HG03571 (cell line): ENCODE results near the gene CCND1.

Experiments used
- ATAC-seq: cut with Tn5 transposase; IDR thresholded peaks from one replicate; pipeline ENCODE4 v1.9.1; 2021; ENCODE audit not compliant: unreplicated experiment

The CCND1 gene

GRCh38 chr11:69651834-69652620 is 11.1 kb downstream of the CCND1 start:
- no peak for ATAC-seq

DNA sequence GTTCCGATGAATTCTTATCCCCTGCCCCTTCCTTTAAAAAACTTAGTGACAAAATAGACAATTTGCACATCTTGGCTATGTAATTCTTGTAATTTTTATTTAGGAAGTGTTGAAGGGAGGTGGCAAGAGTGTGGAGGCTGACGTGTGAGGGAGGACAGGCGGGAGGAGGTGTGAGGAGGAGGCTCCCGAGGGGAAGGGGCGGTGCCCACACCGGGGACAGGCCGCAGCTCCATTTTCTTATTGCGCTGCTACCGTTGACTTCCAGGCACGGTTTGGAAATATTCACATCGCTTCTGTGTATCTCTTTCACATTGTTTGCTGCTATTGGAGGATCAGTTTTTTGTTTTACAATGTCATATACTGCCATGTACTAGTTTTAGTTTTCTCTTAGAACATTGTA is 12.0 kb downstream of the CCND1 start:
- ATAC-seq, result no peak

DNA sequence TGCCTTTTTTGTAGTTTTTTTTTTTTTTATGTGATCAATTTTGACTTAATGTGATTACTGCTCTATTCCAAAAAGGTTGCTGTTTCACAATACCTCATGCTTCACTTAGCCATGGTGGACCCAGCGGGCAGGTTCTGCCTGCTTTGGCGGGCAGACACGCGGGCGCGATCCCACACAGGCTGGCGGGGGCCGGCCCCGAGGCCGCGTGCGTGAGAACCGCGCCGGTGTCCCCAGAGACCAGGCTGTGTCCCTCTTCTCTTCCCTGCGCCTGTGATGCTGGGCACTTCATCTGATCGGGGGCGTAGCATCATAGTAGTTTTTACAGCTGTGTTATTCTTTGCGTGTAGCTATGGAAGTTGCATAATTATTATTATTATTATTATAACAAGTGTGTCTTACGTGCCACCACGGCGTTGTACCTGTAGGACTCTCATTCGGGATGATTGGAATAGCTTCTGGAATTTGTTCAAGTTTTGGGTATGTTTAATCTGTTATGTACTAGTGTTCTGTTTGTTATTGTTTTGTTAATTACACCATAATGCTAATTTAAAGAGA is 12.5 kb downstream of the CCND1 start:
- no peak for ATAC-seq

DNA sequence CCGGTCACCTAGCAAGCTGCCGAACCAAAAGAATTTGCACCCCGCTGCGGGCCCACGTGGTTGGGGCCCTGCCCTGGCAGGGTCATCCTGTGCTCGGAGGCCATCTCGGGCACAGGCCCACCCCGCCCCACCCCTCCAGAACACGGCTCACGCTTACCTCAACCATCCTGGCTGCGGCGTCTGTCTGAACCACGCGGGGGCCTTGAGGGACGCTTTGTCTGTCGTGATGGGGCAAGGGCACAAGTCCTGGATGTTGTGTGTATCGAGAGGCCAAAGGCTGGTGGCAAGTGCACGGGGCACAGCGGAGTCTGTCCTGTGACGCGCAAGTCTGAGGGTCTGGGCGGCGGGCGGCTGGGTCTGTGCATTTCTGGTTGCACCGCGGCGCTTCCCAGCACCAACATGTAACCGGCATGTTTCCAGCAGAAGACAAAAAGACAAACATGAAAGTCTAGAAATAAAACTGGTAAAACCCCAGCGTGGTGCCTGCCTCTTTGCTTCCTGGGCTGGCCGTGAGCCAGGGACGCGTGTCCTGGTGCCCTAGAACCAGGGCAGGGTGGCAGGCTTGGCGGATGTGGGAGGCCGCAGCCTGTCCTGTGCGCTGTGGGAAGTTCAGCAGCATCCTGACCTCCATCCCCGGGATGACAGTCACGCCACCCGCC is 13.2 kb downstream of the CCND1 start:
- no peak for ATAC-seq

DNA sequence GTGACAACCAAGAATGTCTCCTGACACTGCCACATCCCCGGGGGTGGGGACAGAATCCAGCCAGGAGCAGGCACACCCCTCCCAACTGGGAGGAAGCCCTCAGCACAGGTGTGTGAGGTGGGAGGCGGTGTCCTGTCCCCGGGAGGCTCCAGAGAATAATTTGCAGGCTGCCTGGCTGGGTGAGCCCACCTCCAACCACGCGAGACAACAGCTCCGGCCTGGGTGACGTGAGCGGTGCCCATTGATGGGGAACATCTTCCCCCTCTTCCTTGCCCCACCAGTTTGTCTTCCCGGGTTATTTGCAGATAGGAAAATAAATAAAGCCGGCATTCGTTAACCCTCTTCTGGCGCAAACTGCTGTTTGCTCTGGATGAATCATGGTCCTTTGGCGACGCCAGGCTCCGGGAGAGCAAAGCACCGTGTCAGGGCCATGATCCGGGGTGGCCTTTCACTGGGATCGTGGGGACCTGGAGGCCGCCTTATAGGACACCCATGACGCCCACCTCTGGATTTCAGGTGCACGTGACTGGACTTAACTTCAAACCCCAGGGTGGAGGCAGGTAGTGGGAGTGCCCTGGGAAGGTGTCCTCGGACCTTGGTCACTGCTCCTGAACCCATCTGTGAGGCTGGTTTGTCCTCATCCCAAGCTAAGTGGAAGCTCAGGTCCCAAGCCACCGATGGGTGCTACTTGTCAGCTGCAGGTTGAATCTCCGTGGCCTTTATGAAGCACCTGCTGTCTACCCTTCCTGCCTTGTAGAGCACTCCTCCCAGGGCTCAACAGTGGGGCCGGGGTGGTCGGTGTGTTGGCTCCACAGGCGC is 13.9 kb downstream of the CCND1 start:
- ATAC-seq, result no peak

DNA sequence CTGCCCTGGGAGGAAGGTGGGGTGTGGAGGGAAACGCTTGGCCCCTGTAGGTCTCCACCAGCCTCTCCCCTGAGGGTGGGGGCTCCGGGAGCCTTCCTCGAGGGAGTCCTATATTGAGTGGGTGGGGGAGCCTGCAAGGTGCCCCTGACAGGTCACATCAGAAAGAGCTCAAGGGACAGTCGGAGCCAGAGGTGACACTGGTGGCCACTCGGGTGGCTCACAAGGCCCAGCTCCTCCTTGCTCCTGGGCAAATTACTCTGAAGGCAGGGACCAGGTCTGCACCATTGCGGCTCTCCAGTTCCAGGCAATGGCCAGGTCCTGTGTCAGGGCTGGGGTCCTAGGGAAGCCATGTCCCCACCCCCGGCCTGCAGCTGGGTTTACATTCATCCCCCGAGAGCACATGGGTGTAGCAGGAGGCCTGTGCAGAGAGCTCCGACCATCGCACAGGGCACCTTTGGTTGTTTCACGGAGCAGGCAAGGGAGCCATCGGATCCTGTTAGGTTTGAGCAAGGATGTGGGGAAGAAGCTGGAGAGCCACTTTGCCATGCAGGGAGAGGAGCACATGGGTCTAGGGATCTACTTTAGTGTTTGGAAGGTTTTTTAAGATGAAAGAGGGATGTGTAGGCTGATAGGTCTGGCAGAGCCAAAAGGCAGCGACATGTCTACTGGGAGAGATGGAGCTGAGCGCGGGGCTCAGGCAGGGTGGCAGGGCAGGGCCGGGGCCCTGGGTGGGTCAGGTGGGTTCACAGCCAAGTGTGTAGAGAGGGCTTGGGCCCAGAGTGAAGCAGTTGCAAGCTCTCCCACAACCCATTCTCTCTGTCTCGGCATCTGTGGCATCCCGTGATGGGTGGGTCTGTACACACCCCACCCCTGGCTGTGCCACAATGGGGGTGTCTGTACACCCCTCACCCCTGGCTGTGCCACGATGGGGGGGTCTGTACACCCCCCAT is 14.8 kb downstream of the CCND1 start:
- ATAC-seq, result no peak

GRCh38 chr11:69656536-69657455 is 15.8 kb downstream of the CCND1 start:
- ATAC-seq, result no peak

DNA sequence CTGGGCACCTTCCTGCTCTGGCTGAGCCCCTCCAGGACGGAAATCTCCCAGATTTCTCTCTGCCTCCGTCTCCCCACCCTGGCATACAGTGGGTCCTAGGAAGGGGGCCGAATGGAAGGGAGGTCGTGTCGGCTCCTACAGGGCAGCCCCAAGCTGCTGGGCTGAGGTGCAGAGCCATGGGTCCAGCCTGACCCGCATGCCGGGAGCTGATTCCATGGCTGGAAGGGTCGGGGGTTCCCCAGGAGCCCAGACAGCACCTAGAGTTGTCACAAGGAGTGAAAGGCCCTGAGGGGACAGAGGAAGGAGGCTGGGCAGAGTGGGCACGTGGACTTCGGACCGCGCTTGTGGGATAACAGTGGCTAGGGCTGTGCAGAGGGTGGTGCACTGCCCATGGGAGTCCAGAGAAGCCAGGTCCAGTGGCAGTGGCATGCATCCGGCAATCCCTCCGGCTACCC is 16.5 kb downstream of the CCND1 start:
- no peak for ATAC-seq

- no peak for ATAC-seq
Measured at GRCh38 chr11:69657911-69658625, 17.1 kb downstream of the CCND1 start.

DNA sequence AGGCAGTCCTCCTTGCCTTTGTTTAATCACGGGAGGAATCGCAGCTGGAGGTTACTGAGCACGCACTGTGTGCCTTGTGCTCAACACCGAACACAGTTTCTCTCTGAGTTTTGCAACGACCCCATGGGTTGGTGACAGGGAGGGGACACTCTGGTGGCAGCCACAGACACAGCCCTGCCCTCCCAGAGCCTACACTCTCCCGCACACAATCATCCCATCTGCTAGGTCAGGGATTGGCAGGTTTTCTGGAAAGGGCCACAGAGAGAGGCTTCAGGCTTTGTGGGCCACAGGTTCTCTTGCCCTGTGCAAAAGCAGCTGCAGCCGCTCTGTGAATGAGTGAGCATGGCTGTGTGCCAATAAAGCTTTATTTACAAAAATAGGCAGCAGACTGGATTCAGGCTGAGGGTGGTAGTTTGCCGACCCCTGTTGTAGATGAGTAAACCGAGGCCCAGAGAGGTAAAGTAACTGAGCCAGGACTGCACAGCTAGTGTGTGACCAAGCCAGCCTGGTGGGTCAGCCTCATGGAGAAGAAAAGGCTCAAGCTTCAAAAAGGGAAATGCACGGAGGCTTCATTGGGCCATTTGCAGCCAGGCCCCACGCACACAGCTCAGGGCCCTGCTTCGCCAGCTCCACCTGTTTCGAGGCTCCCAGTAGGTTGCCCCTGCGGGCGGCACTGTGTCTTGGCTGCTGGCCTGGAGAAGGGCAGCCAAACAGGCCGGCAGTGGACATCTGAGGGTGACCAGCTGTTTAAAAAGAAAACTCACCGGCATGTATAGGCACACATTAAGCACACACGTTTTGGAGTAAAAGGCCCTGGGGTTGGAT is 17.9 kb downstream of the CCND1 start:
- no peak for ATAC-seq

DNA sequence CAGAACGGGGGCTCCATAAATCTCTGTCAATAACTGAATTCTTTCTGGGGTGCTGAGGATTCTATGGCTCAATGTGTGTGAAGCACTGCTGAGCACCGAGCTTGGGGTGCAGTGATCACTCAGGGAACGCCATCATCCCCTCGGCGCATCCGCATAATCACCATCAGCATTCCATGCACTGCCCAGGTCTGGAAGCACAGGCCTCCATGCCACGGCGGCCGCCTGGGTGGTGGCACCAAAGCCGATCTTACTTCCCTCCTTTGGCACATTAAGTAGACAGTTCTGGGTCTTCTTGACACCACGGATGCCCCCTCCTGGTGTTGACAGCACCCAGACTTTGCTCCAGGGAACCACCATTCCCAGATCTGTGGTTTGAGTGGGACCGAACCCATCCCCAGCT is 18.6 kb downstream of the CCND1 start:
- ATAC-seq, result no peak

DNA sequence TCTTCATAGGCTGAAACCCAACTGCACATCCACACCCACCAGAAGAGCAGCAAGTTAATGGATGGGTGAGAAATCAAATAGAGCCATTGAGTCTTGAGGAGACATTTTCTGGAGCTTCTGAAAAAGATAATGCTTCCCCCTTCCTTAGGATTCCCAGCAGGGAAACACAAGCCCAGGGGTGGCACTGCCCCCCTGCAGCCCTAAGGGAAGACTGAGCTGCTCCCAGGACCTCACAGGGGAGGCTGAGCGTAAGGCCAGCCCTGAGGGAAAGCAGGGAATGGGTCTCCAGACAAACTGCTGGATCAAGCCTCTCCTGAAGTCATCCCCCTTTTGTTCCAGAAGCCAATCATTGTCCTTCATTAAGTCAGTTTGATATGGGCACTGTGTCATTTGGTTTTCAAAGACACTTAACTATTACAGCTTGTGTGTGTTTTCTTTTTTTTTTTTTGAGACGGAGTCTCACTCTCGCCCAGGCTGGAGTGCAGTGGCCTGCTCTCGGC is 19.1 kb downstream of the CCND1 start:
- ATAC-seq, result no peak

- ATAC-seq, result no peak
Measured at GRCh38 chr11:69661413-69661715, 20.4 kb downstream of the CCND1 start.

DNA sequence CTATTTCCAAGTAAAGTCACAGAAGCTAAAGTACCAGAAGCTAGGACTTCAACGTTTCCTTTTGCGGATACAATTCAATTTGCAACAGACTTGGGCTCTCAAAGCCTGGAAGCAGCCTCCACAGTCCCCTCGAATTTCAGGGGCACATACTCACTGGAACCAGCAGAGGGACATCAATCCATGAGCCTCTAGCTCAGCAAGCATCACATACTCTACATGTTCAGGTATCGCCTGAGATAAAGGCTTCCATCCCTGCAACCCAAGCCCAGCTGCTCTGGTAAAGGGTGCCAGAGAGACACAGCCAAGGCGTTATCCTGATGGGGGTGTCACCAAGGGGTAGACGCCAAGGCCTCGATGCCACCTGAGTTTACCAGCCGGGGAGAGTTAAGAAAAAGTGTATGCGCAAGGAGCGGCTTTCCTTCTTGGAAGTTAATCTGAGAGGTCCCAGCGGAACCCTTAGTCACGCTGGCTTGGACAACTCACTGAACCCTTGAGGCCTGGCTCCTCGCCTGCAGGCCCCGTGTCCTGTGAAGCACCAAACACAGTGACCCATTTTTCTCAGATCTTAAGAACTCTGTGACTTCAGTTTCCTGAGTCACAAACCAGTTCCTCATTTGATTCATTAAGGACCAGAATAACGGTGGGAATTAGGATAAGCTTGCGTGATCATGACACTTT is 21.2 kb downstream of the CCND1 start:
- ATAC-seq, result no peak

DNA sequence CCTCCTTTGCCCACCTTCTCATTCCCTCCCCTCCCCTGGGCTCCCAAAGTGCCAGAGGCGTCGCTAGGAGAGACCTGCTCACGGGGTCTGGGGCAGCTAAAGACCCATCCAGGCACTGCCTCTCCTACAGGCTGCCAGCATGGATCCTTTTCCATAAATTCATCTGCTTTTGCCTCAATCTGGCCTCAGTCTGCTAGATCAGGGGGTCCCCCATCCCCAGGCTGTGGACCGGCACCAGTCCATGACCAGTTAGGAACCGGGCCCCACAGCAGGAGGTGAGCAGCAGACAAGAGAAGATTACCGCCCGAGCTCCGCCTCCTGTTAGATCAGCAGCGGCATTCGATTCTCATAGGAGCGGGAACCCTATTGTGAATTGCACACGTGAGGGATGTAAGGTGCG is 21.9 kb downstream of the CCND1 start:
- ATAC-seq, result no peak

GRCh38 chr11:69663326-69663725 is 22.4 kb downstream of the CCND1 start:
- ATAC-seq, result no peak

DNA sequence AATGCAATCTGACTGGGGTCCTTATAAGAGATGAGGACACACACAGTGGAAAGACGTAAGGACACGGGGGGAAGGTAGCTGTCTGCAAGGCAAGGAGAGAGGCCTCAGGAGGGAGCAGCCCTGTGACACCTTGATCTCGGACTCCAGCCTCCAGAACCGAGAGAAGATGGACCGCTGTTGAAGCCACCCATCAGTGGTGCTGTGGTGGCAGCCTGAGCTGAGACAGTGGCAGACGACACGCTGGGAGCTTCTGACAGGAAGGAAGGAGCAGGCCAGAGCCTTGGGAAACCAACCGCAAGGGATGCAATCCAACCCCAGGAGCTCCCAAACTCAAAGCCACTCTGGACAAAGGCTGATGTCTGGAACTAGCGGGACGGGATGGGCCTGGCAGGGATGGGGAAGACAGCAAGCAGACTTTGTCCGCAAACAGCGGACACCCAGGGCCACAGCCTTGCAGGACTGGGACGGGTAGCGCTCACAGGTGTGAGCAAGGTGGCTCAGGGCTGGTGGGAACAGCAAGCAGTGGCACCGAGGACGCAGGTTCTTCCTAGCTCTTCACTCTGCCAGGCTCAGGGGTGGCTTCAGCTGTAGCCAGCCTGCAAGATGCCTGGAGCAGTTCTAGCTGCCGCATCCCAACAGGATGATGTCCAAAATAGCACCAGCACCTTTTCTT is 23.3 kb downstream of the CCND1 start:
- ATAC-seq, result no peak
